Common myeloid progenitor, CD34-positive (primary cell): Measurements from ENCODE around the gene PRICKLE4.

Source experiments
- CTCF ChIA-PET: fragments of 350-600 bp; sonication (Branson Sonifier 250); formaldehyde crosslinking; loops from one replicate; lab custom pipeline; 2021; ENCODE audit warnings: antibody characterized with exemption; lab: Charles Lee
- POLR2A ChIA-PET: fragments of 350-600 bp; sonication (Branson Sonifier 250); formaldehyde crosslinking; loops from one replicate; lab custom pipeline; 2021; ENCODE audit warnings: antibody characterized with exemption; lab: Charles Lee
- DNase-seq, 3 donors: peaks; one replicate each; pipeline versions ENCODE4 v3.0.0 to v3.0.0-alpha.2; 2013
- H3K27ac ChIP-seq, 2 experiments: 1 replicate in 1 of 2; 2 replicates in 1 of 2; pipeline ENCODE4 v1.7.0; 2013; ENCODE audit warnings: inconsistent platforms in 2 of 2, low read length in 2 of 2, mild to moderate bottlenecking in 2 of 2, low read depth in 1 of 2, moderate library complexity in 1 of 2; ENCODE audit not compliant: severe bottlenecking in 2 of 2, insufficient read depth in 1 of 2, poor library complexity in 1 of 2
- H3K27me3 ChIP-seq, 5 experiments: replicated peaks in 2 of 5; 1 replicate in 3 of 5; 2 replicates in 2 of 5; pipeline versions ENCODE4 v1.6.1 to v1.7.0; 2013; ENCODE audit warnings: low read length in 4 of 5, mild to moderate bottlenecking in 2 of 5, moderate library complexity in 2 of 5, inconsistent platforms in 1 of 5; ENCODE audit not compliant: insufficient read depth in 5 of 5, control insufficient read depth in 4 of 5
- H3K36me3 ChIP-seq, 4 experiments: 1 replicate in 2 of 4; 2 replicates in 2 of 4; pipeline versions ENCODE4 v1.6.1 to v1.7.0; 2013; ENCODE audit warnings: low read length in 3 of 4, control low read depth in 1 of 4, mild to moderate bottlenecking in 1 of 4; ENCODE audit not compliant: control insufficient read depth in 4 of 4, insufficient read depth in 4 of 4
- H3K4me1 ChIP-seq, 4 experiments: 1 replicate in 3 of 4; 2 replicates in 1 of 4; pipeline versions ENCODE4 v1.6.1 to v1.7.1; 2013; ENCODE audit warnings: low read length in 3 of 4, mild to moderate bottlenecking in 3 of 4, control low read depth in 1 of 4, inconsistent platforms in 1 of 4, moderate library complexity in 1 of 4; ENCODE audit not compliant: control insufficient read depth in 4 of 4, insufficient read depth in 4 of 4; ENCODE audit errors: control extremely low read depth in 1 of 4
- H3K4me3 ChIP-seq, 7 experiments: 1 replicate in 4 of 7; 2 replicates in 3 of 7; pipeline versions ENCODE4 v1.5.1 to v1.7.0; 2013; ENCODE audit warnings: mild to moderate bottlenecking in 7 of 7, low read length in 6 of 7, moderate library complexity in 6 of 7, inconsistent platforms in 2 of 7, low read depth in 2 of 7, control low read depth in 1 of 7; ENCODE audit not compliant: insufficient read depth in 4 of 7, control insufficient read depth in 1 of 7; ENCODE audit errors: extremely low read depth in 1 of 7
- H3K9me3 ChIP-seq, 5 experiments: 1 replicate in 4 of 5; 2 replicates in 1 of 5; pipeline versions ENCODE4 v1.6.1 to v1.7.1; 2013; ENCODE audit warnings: low read length in 4 of 5, mild to moderate bottlenecking in 2 of 5, inconsistent platforms in 1 of 5, low read depth in 1 of 5, moderate library complexity in 1 of 5; ENCODE audit not compliant: control insufficient read depth in 4 of 5, insufficient read depth in 2 of 5; ENCODE audit errors: control extremely low read depth in 1 of 5
- WGBS: methylation state at CpG from one replicate; pipeline ENCODE4 v1.1.5; 2013; ENCODE audit not compliant: insufficient coverage; 5-methylcytosine and 5-hydroxymethylcytosine counted together

The PRICKLE4 gene

GRCh38 chr6:41779788-41780550 lies 613 bp upstream of the PRICKLE4 start, which contains the start of gene FRS3:
TSS of gene FRS3 (minus strand) at chr6:41779900. CDS start at chr6:41776987, 2,913 bp downstream.
- POLR2A ChIA-PET: interaction anchor here (0.6 kb wide), 1 partner anchor 19 kb away, joined by 4 read pairs; no protein-coding TSS in a partner anchor
- CTCF ChIA-PET: interaction anchor here (0.5 to 1.3 kb wide), 2 partner anchors 46 to 391 kb away, joined by 3 read pairs; no protein-coding TSS in a partner anchor
- H3K9me3 ChIP-seq: no peaks in the 10 kb centered on the region
- peak within 1 kb of the TSS in 1 of 2 experiments; percentile 69 for H3K27ac ChIP-seq
- H3K4me1 ChIP-seq: peaks cover 24 to 51% (median 45%) of the 10 kb centered on the region in 4 experiments
- no peaks in the 10 kb centered on the region for H3K27me3 ChIP-seq
- H3K36me3 ChIP-seq: peaks cover 0 to 9% (median 6%) of the 10 kb centered on the region in 4 experiments
- H3K4me3 ChIP-seq: peak within 1 kb of the TSS; percentile 52 to 85 (median 74)
- 0% methylated on average over 59 of the region's 73 CpGs for WGBS
- DNase-seq: peak; percentile 96 to 98 (median 96)

GRCh38 chr6:41781366-41781730 lies 766 bp downstream of the PRICKLE4 start:
- H3K36me3 ChIP-seq: no peaks in the 10 kb centered on the region
- no peaks in the 10 kb centered on the region for H3K9me3 ChIP-seq
- H3K4me1 ChIP-seq: peaks cover 24 to 64% (median 49%) of the 10 kb centered on the region in 4 experiments
- DNase-seq: no peak
- CTCF ChIA-PET: interaction anchor here (0.6 to 7.2 kb wide), 8 partner anchors 8 to 265 kb away, joined by 3 to 58 read pairs (median 3); no protein-coding TSS in a partner anchor
- H3K27me3 ChIP-seq: no peaks in the 10 kb centered on the region
- peak overlapping the region in 1 of 2 experiments; percentile 32 for H3K27ac ChIP-seq
- WGBS: 14% methylated on average over 1 of the region's 3 CpGs
- H3K4me3 ChIP-seq: peak overlapping the region in 5 of 7 experiments; percentile 70 to 83 (median 74)
- POLR2A ChIA-PET: no interaction called here

GRCh38 chr6:41783106-41783780 lies 2.7 kb downstream of the PRICKLE4 start:
- no peak for DNase-seq
- Histone ChIP-seq H3K9me3 (no peaks in the 10 kb centered on the region), H3K4me1 (peaks cover 10 to 51% (median 38%) of the 10 kb centered on the region in 4 experiments), H3K27me3 (no peaks in the 10 kb centered on the region), H3K4me3 (no peak overlapping the region), H3K36me3 (no peaks in the 10 kb centered on the region), H3K27ac (no peak overlapping the region)
- CTCF ChIA-PET: interaction anchor here (0.7 to 7.2 kb wide), 8 partner anchors 7 to 431 kb away, joined by 3 to 58 read pairs (median 10); no protein-coding TSS in a partner anchor
- POLR2A ChIA-PET: no interaction called here
- WGBS: 71% methylated on average over 1 of the region's 6 CpGs

- peaks cover 3 to 8% (median 6%) of the 10 kb centered on the region in 4 experiments for H3K36me3 ChIP-seq
- no peak overlapping the region for H3K4me3 ChIP-seq
- H3K27me3 ChIP-seq: no peaks in the 10 kb centered on the region
- no peaks in the 10 kb centered on the region for H3K9me3 ChIP-seq
- no peak for DNase-seq
- ChIA-PET CTCF (interaction anchor here (1.2 to 7.2 kb wide), 6 partner anchors 9 to 267 kb away, joined by 3 to 58 read pairs (median 12); no protein-coding TSS in a partner anchor), POLR2A (no interaction called here)
- H3K4me1 ChIP-seq: peaks cover 8 to 50% (median 32%) of the 10 kb centered on the region in 4 experiments
- H3K27ac ChIP-seq: no peak overlapping the region
- 100% methylated on average over 1 of the region's 5 CpGs for WGBS
These were observed 4.1 kb downstream of the PRICKLE4 start for GRCh38 chr6:41784581-41785171.

- Histone ChIP-seq H3K36me3 (peaks cover 5 to 13% (median 10%) of the 10 kb centered on the region in 4 experiments), H3K4me3 (no peak overlapping the region), H3K4me1 (peaks cover 8 to 50% (median 32%) of the 10 kb centered on the region in 4 experiments), H3K27me3 (no peaks in the 10 kb centered on the region), H3K27ac (no peak overlapping the region), H3K9me3 (no peaks in the 10 kb centered on the region)
- no peak for DNase-seq
- POLR2A ChIA-PET: no interaction called here
- 98% methylated on average over 9 of the region's 11 CpGs for WGBS
- CTCF ChIA-PET: interaction anchor here (0.8 to 7.2 kb wide), 15 partner anchors 9 to 430 kb away, joined by 3 to 58 read pairs (median 4); no protein-coding TSS in a partner anchor
These were observed 4.7 kb downstream of the PRICKLE4 start for GRCh38 chr6:41785254-41785653.

- CTCF ChIA-PET: interaction anchor here (0.6 to 7.2 kb wide), 28 partner anchors 8 to 429 kb away, joined by 3 to 58 read pairs (median 4); partner anchors contain the start of genes BYSL and MED20
- DNase-seq: peak in 2 of 3 donors; percentile 19 to 21
- POLR2A ChIA-PET: interaction anchor here (1.4 kb wide), 1 partner anchor 136 kb away, joined by 3 read pairs; the partner anchor contains the start of gene BYSL
- no peaks in the 10 kb centered on the region for H3K9me3 ChIP-seq
- peak overlapping the region in 6 of 7 experiments; percentile 96 to 100 (median 98) for H3K4me3 ChIP-seq
- 39% methylated on average over 23 of the region's 29 CpGs for WGBS
- H3K36me3 ChIP-seq: peaks cover 8 to 19% (median 14%) of the 10 kb centered on the region in 4 experiments
- no peak overlapping the region for H3K27ac ChIP-seq
- no peaks in the 10 kb centered on the region for H3K27me3 ChIP-seq
- H3K4me1 ChIP-seq: peaks cover 8 to 47% (median 28%) of the 10 kb centered on the region in 4 experiments
These were observed 5.3 kb downstream of the PRICKLE4 start for GRCh38 chr6:41785689-41786450.
